HL-60 (cell line): ENCODE data around the gene TCF19.

ENCODE experiments used
- CTCF ChIP-seq: IDR thresholded peaks from one replicate; pipeline ENCODE4 v1.5.1; 2011; ENCODE audit warnings: low read length, control low read depth, inconsistent platforms; ENCODE audit not compliant: insufficient read depth
- GABPA ChIP-seq: IDR thresholded peaks from 2 replicates; pipeline ENCODE4 v1.6.1; 2012; ENCODE audit warnings: low read depth
- POLR2AphosphoS5 ChIP-seq: IDR thresholded peaks from 2 replicates; pipeline ENCODE4 v1.6.1; 2012; ENCODE audit warnings: low read depth
- REST ChIP-seq: IDR thresholded peaks from 2 replicates; pipeline ENCODE4 v1.6.1; 2012; ENCODE audit warnings: low read depth; ENCODE audit not compliant: insufficient replicate concordance
- SPI1 ChIP-seq: IDR thresholded peaks from 2 replicates; pipeline ENCODE4 v1.6.1; 2012; ENCODE audit warnings: low read depth, mild to moderate bottlenecking, borderline replicate concordance

GRCh38 chr6:31179042-31179386 lies 20.6 kb downstream of the TCF19 start:
- no peak for TF ChIP-seq CTCF
- TF ChIP-seq REST = no peak
- TF ChIP-seq GABPA = no peak
- TF ChIP-seq POLR2AphosphoS5 = no peak
- TF ChIP-seq SPI1 = no peak
